Dedifferentiated amniotic fluid mesenchymal stem cell (primary cell): ENCODE data around the gene SLC34A1.

Source experiments
- DNase-seq: peaks from one replicate; pipeline ENCODE4 v3.0.0-alpha.2; 2016; ENCODE audit errors: extremely low spot score

SLC34A1 gene

GRCh38 chr5:177388521-177389052 is 4.4 kb downstream of the SLC34A1 start:
- DNase-seq = no peak

DNA sequence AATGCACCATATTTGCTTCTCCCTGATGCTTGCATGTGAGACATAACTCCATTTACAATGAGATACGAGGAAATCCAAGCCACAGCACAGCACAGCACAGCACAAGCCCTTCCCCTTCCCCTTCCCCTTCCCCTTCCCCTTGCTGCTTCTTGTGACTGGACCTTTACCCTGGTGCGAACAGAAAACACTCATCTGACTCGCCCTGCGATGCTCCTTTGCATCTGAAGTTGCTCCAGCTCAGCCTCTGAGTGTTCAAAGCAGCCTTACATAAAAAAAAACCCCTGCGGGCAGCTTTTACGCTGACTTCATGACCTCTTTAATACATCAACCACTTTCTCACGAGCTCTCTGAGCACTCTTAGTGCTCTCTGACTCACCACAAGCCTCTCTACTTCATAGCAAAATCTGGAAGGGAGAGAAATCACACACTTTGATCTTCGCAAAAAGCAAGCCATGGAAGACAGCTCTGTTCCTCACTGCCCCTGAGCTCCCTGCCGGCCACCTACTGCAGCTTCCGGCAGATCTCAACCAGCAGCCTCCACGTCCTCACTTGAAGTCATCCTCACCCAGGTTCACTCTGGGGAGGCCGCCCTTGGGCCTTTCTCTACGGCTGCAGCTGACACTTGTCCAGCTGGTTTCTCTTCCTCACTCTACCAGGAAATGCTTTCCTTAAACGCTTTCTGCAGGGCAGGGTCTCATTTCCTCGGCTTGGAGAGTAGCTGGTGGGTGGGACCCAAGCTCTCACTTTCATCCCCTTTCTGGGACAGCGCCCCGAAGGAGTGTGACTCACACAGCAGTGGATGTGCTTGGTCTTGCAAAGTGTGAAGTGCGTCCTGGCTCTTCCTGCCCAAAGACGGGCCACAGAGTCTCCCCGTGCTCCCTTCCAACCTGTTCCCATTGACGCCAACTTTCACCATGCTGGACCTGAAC is 5.3 kb downstream of the SLC34A1 start:
- peak; percentile 82 for DNase-seq

DNA sequence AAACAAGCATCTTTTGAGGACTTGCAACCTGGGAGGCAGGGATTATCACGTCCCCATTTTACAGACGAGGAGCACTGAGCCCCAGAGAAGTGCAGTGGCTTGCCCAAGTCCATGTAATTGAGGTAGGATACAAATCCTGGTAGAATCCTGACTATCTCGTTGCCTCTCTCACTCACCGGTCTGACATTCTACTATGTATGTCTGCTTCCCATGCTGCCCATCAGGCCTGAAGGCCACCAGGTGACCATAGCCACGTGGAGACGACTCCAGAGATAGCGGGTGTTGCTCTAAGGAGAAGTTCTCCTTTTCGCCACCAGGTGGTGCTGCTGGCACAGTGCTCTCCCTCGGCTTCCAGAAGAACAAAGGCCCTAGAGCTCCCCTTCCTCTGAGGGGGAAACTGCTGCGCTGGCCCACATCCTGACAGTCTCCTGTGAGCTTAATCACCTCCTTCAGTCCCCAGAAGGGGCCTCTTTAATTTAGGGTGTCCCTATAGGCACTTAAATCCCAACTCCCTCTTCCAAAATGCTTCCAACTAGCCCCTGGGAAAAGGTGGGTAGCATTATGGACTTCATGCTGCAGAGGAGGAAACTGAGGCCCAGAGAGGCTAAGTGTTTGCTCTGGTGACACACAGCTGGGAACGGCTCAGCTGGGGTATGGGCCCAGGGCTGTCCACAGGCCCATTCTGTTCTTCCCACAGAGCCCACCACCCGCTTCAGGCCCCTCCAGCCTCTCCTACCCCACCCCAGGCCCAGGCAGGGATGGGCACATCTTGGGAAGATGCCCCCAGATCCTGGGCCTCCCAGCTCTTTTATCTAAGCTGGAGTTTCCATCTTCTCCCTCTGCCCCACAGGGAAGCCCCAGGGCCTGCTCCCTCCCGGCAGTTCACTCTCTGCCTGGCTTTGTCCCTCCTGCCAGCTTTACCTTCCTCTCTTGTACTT is 6.4 kb downstream of the SLC34A1 start:
- peak; percentile 77 for DNase-seq

GRCh38 chr5:177392765-177393164 is 8.5 kb downstream of the SLC34A1 start:
- DNase-seq = no peak

DNA sequence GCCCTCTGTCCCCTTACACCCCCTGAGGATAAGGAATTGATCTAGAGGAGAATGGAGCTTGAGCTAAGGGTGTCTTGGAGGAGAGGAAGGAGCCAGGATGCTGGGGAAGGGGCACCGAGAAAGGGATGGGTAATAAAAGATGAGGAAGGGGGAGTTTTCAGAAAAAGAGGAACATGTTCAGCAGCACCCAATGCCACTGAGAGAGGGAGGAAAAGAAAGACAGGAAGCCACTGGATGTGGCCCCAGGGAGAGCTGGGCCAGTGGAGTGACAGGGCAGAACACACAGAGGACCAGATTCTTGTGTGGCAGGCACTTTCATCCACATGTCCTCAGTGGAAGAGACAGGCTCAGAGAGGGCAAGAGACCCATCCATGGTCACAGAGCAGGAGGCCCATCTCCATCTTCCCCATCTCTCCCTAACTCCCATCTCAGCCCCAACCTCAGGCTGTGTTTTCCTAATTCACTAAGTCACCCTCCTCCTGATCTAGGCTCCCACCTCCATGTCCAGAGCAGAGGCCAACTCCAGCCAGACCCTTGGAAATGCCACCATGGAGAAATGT is 9.1 kb downstream of the SLC34A1 start:
- no peak for DNase-seq

- DNase-seq = no peak
Observed at GRCh38 chr5:177393990-177394389, 9.8 kb downstream of the SLC34A1 start.

GRCh38 chr5:177396078-177396477 is 11.8 kb downstream of the SLC34A1 start:
- no peak for DNase-seq

DNA sequence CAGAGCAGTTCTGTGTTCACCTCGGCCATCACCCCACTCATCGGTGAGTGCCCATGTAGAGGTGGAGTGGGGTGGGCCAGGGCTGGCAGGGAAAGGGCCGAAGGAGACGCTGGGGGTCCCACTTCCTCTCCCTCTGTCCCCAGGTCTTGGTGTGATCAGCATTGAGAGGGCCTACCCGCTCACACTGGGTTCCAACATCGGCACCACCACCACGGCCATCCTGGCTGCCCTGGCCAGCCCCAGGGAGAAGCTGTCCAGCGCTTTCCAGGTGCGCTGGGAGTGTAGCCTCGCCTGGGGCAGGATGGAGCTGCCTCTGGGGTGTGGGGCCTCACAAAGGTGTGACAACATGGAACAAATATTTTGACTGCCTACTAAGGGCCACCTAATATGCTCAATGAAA is 12.6 kb downstream of the SLC34A1 start:
- DNase-seq = no peak

DNA sequence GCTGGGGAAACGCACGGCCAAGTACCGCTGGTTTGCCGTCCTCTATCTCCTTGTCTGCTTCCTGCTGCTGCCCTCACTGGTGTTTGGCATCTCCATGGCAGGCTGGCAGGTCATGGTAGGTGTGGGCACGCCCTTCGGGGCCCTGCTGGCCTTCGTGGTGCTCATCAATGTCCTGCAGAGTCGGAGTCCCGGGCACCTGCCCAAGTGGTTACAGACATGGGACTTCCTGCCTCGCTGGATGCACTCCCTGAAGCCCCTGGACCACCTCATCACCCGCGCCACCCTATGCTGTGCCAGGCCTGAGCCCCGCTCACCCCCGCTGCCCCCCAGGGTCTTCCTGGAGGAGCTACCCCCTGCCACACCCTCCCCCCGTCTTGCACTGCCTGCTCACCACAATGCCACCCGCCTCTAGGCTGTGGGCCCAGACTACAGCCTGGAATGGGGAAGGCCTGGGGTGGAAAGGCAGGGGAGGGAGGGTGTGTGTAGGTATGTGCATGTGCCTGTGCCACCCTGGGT is 13.7 kb downstream of the SLC34A1 start:
- DNase-seq = no peak

DNA sequence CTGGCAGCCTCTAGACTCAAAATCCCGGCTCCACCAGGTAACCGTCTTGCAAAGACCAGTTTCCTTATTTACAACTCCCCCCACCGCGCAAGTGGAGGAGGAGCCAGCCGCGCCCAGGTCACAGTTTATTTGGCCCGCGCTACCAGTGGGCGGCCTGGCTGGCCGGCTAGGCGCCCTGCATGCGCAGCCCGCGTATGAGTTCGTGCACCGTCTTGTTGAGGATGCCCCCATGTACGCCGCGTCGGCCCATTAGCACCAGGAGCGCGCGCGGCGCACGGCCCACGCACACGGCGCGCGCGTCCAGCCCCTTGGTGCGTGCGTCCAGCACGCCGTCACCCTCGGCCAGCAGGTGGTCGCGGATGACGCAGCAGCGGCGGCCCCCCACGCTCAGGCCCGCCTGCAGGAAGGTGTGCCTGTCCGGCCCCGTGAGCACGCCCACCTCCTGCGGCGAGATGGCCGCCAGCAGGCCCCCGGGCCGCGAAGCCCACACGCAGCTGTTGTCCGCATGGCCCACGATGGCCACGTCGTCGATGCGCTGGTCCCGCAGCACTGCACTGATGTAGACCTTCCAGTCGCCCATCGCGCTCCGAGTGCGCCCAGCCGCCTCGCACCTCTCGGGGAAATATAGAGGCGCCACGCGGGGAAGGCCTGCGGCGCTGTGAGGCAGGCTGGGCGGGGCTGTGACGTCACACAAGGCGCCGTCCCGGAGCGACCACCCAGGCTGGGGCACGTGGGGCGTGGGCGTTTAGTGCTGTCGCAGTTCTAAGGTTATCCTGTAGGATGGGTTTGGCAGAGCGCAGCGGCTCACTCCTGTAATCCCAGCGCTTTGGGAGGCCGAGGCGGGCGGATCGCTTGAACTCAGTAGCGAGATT is 16.0 kb downstream of the SLC34A1 start, which contains the start of gene PFN3:
Gene PFN3, minus strand, starts transcription at position 665 of the 872 bp plus-strand sequence. Its CDS starts 85 bp downstream, at position 580.
- DNase-seq = no peak

GRCh38 chr5:177402271-177403043 is 18.2 kb downstream of the SLC34A1 start:
- no peak for DNase-seq

- no peak for DNase-seq
Observed at GRCh38 chr5:177403102-177403791, 19.0 kb downstream of the SLC34A1 start.

DNA sequence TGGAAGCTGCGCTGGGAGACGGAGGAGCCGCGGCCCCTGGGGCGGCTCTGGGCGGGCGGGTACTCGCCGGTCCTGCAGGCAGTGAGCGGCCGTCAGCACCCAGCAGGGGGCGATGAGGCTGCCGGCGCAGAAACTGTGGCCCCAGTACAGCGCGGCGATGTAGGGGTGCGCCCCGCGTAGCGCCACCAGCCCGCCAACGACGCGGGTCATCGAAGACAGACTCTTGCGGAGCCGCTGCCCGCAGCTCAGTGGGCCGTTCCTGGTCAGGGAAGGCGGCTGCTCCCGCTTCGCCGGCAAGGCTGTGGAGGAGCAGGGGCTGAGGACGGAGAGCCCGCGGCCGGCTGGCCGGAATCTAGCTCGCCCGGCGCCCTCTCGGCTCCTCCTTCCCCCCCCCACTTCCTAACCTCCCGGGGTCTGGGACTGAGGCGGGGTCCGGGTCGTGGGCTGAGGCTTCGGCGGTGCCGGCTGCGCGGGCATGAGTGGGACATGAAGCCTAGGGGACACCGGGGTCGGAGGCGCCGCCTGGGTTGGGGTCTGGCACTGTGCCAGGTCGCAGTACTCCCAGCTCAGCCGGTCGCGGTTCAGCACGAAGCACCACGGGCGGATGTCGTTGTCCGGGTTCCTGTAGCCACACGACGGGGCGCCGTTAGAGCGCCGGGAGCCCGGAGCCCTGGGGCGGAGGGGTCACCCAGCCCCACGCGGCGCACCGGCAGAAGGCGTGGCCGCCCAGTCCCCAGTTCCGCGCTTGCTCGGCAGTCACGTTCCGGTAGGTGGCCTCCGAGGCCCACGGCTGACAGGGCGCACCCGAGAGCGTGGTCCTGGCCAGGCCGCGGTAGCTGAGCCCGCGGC is 19.8 kb downstream of the SLC34A1 start:
- no peak for DNase-seq

DNA sequence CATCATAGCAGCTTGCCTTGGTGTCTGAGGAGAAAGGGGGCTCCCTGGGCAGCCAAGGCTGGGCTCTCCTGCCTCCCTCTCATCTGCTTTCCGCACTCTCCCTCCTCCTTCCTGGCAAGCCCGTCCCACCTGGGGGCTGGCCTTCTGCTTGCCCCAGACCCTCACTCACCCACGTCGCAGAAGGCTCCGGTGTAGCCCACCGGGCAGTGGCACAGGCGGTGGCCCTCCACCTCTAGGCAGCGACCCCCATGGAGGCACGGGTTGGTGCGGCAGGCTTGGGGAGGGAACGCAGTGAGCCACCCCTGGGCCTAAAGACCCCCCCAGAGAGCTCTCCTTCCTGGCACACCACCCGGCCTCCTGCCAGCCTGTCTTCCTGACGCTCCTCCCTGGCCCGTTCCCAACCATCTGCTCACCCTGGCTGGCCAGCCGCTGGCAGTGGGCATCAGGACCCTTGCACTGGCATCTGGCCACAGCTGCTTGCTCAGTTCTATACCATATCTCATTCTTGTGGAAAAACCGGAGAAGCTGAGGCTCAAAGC is 20.5 kb downstream of the SLC34A1 start:
- no peak for DNase-seq

DNA sequence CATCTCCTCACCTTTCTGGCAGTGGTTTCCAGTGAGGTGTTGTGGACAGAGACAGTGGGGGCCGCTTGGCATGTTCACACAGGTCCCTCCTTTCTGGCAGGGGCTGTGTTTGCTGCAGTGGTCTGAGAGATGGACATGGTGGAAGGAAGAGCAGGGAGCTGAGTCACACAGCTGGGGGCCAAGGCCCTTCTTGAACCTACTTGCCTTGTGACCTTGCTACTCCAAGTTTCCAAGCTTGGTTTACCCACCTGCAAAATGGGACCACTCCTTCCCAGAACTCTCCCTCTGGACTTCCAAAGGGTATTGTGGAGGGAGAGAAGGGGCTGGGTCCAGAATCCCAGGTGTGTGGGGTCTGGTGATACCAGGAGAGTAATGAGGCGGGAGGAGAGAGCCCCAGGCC is 21.1 kb downstream of the SLC34A1 start:
- no peak for DNase-seq

GRCh38 chr5:177405805-177406204 is 21.6 kb downstream of the SLC34A1 start:
- no peak for DNase-seq

DNA sequence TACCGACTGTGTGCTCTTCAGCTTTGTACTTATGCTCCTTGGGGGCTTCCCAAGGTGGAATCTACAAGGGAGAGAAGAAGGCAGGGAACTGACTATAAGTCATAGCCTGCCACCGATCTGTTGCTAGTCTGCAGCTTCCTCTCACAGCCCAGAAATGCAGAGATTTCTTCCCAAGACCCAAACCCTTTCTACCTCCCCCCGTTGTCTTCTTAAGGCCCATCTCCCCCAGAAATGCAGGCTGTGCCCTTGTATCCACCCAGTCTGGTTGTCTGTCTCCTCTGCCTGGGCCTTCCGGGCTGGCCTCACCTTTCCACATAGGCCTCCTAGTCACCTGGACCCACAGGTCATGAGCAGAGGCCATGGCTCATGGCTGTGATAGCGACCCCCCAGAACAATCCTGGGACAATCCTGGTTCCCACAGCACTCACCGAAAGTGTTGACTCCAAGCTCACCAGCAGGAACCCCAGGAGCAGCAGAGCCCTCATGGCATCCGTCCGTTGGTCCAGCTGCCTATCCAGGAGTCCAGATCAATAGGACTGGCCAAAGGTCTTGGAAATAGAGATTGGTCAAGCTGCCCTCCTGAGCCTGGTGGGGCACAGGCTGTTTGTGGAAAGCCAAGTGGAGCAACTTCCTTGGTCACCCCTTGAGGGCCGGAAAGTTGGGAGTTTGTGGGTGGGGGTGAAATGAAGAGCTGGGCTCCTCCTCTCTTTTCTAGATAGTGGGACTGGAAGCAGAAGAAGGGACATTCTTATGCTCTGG is 25.0 kb downstream of the SLC34A1 start, which contains the start of gene F12:
Gene F12, minus strand, starts transcription at position 522 of the 759 bp plus-strand sequence. Its CDS starts 37 bp downstream, at position 485.
- no peak for DNase-seq
